HL-60 (cell line): ENCODE measurements around the gene STIM2.

Experiments used
- POLR2AphosphoS5 ChIP-seq: IDR thresholded peaks from 2 replicates; pipeline ENCODE4 v1.6.1; 2012; ENCODE audit warnings: low read depth
- TF ChIP-seq, protein P1 (sequence below): IDR thresholded peaks from one replicate; pipeline ENCODE4 v1.5.1; 2011; ENCODE audit warnings: low read length, control low read depth, inconsistent platforms; ENCODE audit not compliant: insufficient read depth
- TF ChIP-seq, protein P2 (sequence below): IDR thresholded peaks from 2 replicates; pipeline ENCODE4 v1.6.1; 2012; ENCODE audit warnings: low read depth; ENCODE audit not compliant: insufficient replicate concordance

DNA sequence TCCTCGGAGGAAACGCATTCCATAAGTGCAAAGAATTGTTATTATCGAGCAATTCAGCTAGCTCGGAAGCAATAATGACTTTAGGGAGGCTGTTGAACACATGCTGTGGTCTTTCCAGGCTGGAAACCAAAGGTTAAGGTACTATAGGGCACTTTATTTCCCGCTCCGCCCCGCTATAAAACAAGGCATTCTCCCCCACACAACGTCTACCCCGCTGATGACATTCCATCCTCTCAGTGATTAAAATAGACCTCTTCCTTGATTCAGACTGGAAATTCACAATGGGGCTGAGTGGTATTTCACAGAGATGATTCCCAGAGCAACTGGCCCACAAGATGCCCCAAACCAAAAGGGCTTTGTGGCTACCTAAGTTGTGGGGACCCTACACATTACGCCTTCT is 196.4 kb downstream of the STIM2 start:
- TF ChIP-seq, protein P1, sequence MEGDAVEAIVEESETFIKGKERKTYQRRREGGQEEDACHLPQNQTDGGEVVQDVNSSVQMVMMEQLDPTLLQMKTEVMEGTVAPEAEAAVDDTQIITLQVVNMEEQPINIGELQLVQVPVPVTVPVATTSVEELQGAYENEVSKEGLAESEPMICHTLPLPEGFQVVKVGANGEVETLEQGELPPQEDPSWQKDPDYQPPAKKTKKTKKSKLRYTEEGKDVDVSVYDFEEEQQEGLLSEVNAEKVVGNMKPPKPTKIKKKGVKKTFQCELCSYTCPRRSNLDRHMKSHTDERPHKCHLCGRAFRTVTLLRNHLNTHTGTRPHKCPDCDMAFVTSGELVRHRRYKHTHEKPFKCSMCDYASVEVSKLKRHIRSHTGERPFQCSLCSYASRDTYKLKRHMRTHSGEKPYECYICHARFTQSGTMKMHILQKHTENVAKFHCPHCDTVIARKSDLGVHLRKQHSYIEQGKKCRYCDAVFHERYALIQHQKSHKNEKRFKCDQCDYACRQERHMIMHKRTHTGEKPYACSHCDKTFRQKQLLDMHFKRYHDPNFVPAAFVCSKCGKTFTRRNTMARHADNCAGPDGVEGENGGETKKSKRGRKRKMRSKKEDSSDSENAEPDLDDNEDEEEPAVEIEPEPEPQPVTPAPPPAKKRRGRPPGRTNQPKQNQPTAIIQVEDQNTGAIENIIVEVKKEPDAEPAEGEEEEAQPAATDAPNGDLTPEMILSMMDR: no peak
- TF ChIP-seq, protein P2, sequence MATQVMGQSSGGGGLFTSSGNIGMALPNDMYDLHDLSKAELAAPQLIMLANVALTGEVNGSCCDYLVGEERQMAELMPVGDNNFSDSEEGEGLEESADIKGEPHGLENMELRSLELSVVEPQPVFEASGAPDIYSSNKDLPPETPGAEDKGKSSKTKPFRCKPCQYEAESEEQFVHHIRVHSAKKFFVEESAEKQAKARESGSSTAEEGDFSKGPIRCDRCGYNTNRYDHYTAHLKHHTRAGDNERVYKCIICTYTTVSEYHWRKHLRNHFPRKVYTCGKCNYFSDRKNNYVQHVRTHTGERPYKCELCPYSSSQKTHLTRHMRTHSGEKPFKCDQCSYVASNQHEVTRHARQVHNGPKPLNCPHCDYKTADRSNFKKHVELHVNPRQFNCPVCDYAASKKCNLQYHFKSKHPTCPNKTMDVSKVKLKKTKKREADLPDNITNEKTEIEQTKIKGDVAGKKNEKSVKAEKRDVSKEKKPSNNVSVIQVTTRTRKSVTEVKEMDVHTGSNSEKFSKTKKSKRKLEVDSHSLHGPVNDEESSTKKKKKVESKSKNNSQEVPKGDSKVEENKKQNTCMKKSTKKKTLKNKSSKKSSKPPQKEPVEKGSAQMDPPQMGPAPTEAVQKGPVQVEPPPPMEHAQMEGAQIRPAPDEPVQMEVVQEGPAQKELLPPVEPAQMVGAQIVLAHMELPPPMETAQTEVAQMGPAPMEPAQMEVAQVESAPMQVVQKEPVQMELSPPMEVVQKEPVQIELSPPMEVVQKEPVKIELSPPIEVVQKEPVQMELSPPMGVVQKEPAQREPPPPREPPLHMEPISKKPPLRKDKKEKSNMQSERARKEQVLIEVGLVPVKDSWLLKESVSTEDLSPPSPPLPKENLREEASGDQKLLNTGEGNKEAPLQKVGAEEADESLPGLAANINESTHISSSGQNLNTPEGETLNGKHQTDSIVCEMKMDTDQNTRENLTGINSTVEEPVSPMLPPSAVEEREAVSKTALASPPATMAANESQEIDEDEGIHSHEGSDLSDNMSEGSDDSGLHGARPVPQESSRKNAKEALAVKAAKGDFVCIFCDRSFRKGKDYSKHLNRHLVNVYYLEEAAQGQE: no peak
- TF ChIP-seq POLR2AphosphoS5: no peak
